ENCODE data around the gene DCXR.

DNA sequence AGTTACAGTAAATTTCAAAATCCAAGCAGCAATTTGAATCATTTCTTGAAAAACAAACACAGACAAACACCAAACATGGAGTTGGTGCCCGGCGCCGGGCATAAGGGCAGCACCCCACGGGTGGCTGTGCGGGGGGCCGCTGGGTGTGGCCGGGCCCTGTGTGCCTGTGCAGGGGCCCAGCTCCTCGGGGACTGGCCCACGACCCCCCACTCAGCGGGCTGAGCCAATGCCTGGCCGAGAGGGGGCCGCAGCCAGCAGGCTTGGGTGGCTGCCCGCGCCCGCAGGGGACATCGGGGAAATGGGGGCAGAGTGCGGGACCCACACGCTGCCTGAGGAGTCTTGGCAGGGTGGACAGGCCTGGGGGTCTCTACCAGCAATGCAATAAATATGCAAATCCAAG lies 40.9 kb upstream of the DCXR start:
- TF ChIP-seq EZH2 (IDR thresholded peaks at IDR 0.05; ENCODE audit: borderline replicate concordance, low read depth, low read length, severe bottlenecking): no peak
- TF ChIP-seq, protein P1, sequence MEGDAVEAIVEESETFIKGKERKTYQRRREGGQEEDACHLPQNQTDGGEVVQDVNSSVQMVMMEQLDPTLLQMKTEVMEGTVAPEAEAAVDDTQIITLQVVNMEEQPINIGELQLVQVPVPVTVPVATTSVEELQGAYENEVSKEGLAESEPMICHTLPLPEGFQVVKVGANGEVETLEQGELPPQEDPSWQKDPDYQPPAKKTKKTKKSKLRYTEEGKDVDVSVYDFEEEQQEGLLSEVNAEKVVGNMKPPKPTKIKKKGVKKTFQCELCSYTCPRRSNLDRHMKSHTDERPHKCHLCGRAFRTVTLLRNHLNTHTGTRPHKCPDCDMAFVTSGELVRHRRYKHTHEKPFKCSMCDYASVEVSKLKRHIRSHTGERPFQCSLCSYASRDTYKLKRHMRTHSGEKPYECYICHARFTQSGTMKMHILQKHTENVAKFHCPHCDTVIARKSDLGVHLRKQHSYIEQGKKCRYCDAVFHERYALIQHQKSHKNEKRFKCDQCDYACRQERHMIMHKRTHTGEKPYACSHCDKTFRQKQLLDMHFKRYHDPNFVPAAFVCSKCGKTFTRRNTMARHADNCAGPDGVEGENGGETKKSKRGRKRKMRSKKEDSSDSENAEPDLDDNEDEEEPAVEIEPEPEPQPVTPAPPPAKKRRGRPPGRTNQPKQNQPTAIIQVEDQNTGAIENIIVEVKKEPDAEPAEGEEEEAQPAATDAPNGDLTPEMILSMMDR (IDR thresholded peaks at IDR 0.05; ENCODE audit: borderline replicate concordance, extremely low read depth, low read length, poor library complexity, severe bottlenecking): no peak
